HG02973 (cell line): ENCODE data around the gene AIMP2.
"Not testable (repeated sequence)": the region's sequence is repeated elsewhere in the genome, so short reads cannot be mapped to it uniquely, and the experiment has no call there.

Experiments used
- ATAC-seq: cut with Tn5 transposase; IDR thresholded peaks from one replicate; pipeline ENCODE4 v1.9.1; 2021; ENCODE audit warnings: moderate library complexity; ENCODE audit not compliant: unreplicated experiment

The AIMP2 gene

DNA sequence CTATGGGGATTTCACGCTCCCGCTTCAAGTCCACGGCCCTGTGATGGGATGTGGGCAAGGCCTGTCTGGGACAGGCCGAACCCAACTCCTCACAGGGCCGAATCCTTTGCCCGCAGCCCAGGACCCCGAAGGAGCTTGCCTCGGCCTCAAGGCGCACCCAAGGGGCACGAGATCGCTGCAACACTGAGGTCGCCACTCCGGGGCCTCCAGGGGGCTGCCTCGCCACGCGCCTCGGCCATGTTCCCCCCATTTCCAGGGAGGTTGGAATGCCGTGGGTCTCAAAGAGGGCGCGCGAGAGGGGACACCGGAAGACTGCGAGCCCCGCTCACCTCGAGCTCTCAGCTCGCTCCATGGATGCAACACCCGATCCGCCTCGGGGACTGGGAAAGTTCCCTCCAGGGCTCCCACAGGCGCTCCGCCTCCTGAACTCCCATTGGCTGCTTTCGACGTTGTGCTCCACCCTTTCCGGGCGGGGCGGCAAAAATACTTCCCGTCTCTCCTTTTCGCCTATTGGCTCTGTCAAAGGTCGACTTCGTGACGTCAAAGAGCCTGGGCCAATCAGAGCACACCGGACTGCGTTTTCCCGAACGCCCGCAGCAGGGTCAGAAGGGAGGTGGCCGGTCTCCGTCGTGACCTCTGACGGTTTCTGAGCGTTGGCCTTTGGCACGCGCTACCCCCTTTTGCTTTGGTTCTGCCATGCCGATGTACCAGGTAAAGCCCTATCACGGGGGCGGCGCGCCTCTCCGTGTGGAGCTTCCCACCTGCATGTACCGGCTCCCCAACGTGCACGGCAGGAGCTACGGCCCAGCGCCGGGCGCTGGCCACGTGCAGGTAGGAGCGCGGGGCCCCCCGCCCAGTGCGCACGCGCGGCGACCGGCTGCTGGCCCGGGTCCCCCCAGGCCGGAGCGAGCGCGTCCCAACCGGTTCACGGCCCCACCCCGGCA lies at the start of gene AIMP2, which contains the start of gene PMS2:
Gene AIMP2, plus strand, starts transcription at position 605 of the 944 bp plus-strand sequence. Its CDS starts 92 bp downstream, at position 697.
Gene PMS2, minus strand, starts transcription at position 382 of the 944 bp plus-strand sequence. Its CDS starts 30 bp downstream, at position 352.
- ATAC-seq: peak; percentile 93

DNA sequence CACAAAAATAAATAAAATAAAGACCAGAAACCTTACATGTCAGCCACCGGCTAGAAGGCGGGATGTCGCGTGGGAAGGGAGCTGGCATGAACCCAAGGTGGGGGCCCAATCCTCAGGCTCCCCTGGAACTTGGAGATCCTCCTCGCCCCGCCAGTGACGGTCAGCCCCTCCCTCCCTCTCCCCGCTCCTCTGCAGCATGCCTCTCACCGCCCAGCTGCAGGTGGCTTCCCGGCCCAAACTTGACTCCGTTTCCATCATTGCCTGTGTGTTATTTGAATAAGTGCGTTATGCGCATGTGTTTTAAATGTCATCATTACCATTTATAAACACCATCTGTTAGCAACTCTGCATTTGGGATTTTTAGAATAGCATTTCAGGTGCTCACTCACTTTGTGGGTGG lies 45.9 kb upstream of the AIMP2 start:
- not testable (repeated sequence) for ATAC-seq

- not testable (repeated sequence) for ATAC-seq
Measured at GRCh38 chr7:5963810-5964209, 45.3 kb upstream of the AIMP2 start.

GRCh38 chr7:5970347-5970911 lies 38.6 kb upstream of the AIMP2 start, which contains the start of gene RSPH10B:
TSS of gene RSPH10B (minus strand) at chr7:5970689. CDS start at chr7:5967116, 3,573 bp downstream.
- not testable (repeated sequence) for ATAC-seq

GRCh38 chr7:5973580-5973979 lies 35.5 kb upstream of the AIMP2 start:
- not testable (repeated sequence) for ATAC-seq

- ATAC-seq: not testable (repeated sequence)
Measured at GRCh38 chr7:5979680-5980314, 29.3 kb upstream of the AIMP2 start.

- not testable (repeated sequence) for ATAC-seq
Measured at GRCh38 chr7:5987061-5987460, 22.0 kb upstream of the AIMP2 start.

DNA sequence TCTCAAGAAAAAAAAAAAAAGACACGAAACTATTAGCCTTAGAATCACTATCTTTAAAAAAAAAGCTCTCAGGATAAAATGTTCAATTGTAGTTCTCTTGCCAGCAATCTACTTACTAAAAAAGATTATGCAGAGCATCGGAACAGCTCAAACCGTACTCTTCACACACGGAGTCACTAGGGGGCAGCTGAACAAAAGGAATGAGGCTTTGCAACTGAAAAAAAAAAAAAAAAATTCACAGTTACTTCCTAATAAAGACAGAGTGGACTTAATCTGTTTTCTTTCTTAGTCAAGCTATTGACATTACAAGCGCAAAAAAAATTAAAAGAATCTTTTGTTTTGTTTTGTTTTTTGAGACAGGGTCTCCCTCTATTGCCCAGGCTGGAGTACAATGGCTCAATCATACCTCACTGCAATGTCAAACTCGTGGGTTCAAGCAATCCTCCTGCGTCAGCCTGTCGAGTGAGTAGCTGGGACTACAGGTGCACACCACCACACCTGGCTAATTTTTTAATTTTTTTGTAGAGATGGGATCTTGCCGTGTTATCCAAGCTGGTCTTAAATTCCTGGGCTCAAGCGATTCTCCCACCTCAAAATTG lies 11.8 kb upstream of the AIMP2 start:
- ATAC-seq: no peak

DNA sequence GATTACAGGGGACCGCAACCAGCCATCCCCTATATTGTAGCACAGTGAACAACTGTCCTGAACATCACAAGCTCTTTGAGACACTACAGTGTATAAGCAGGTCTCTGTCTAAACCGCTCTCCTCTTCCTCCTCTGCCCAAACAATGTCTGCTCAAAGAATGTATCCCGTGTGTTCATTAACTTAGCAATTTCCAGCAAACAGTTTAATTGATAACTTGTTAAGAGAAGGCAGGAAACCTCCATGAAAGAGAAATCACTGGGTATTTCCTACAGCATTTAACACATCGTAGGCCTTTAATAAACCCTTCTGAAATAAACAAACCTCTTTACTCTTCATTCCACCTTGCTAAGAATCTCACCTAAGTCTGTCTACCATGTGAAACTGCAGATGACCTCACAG lies 1.7 kb upstream of the AIMP2 start:
- ATAC-seq: no peak

DNA sequence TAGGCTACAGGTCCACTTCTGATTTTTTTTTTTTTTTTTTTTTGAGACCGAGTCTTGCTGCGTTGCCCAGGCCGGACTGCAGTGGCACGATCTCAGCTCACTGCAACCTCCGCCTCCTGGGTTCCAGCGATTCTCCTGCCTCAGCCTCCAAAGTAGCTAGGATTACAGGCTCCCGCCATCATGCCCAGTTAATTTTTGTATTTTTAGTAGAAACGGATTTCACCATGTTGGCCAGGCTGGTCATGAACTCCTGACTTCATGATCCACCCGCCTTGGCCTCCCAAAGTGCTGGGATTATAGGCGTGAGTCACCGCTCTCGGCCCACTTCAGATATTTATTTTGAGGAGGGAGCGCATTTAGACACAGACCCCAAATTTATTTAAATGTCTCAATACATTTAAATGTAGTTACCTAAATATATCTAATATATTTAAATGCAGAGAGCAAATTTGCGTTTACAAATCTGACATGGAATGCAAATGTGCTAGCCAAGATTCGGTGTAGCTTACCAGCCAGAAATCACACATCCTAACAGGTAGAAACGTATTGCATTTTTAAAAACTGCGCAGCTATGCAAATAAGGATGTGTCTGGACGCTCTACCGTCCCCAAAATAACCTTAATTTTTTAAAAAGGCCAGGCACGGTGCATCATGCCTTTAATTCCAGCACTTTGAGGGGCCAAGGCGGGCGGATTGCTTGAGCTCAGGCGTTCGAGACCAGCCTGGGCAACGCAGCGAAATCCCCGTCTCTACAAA lies 1.1 kb upstream of the AIMP2 start:
- not testable (repeated sequence) for ATAC-seq

DNA sequence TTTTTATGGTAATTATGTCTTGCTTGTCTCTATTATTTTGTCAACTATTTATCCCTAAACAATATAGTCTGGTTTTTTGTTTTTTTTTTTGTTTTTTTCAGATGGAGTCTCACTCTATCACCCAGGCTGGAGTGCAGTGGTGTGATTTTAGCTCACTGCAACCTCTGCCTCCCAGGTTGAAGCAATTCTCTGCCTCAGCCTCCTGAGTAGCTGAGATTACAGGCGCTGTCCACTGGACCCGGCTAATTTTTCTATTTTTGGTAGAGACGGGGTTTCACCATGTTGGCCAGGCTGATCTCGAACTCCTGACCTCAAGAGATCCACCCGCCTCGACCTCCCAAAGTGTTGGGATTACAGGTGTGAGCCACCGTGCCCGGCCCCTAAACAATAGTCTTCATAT lies 1.3 kb downstream of the AIMP2 start:
- not testable (repeated sequence) for ATAC-seq

- ATAC-seq: no peak
Measured at GRCh38 chr7:6011541-6011940, 2.5 kb downstream of the AIMP2 start.

DNA sequence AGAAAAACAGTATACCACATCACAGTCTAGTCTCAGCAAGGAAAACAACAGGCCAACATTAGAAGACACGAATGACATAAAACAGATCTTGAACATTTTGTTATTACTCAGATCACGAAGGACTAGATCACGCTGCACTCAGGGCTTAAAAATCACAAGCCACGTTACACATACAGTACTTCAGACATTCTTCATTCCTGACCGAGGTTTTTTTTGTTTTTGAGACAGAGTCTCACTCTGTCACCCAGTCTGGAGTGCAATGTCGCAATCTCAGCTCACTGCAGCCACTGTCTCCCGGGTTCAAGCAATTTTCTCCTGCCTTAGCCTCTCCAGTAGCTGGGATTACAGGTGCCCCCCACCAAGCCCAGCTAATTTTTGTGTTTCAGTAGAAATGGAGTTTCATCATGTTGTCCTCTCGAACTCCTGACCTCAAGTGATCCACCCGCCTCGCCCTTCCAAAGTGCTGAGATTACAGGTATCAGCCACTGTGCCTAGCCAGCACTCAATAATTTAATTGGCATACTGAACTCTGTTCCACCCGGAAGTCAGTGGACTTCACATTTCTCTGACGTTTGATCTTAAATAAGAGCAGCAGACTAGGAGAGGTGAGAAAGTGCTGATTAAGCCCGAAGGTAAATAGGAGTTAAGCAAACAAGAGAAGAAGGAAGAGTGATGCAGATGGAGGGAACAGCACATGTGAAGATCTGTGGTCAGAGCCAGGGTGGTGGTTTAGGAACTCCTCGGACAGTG lies 3.5 kb downstream of the AIMP2 start:
- ATAC-seq: no peak

DNA sequence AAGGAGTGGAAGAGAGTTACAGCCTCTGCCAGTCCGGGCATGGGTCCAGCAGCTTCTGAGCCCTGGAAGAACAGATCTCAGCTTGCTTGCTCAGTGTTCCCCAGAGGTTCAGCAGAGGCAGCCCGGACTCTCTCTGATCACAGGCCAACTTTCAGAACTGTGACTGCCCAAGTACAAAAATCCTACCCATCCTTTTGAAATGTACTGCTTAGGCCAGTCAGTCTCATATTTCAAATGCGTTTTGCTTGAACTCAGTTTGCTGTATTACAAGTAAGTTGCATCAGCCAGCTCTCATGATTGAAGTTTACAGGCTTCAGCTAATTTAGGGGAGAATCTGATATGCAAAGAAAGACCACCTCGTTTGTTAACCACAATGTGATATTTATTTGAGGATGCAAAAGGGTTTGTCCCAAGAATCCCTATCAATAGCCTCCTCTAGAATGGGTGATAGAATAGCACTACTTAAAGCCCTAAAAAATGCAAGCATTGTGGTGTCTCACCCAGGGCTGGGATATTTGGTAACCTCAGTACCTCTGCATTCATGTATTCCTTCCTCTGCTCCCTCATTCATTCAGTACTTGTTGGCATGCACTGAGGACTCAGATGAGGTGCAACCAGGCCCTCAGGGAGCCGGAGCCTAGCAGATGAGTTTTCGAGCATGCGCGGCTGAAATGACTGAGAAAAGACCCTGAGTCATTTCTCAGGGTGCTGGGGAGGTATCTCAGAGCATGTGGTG lies 7.0 kb downstream of the AIMP2 start:
- ATAC-seq: no peak

DNA sequence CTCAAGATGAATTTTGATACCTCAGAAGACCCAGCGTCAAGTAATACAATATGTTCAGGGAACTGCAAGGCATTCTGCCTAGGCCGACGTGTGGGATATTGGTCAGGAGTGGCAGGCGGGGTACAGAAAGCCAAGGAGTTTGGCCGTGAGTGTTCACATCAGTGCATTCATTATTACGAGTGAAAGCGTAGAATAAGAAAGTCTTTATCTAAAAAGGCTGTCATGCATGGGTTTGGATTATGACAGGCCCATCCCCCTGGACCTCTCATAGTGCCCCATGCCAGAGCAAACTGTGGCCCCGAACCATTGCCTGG lies 7.5 kb downstream of the AIMP2 start:
- ATAC-seq: no peak

- ATAC-seq: no peak
Measured at GRCh38 chr7:6020371-6021286, 11.6 kb downstream of the AIMP2 start.

GRCh38 chr7:6022707-6023106 lies 13.6 kb downstream of the AIMP2 start:
- no peak for ATAC-seq

DNA sequence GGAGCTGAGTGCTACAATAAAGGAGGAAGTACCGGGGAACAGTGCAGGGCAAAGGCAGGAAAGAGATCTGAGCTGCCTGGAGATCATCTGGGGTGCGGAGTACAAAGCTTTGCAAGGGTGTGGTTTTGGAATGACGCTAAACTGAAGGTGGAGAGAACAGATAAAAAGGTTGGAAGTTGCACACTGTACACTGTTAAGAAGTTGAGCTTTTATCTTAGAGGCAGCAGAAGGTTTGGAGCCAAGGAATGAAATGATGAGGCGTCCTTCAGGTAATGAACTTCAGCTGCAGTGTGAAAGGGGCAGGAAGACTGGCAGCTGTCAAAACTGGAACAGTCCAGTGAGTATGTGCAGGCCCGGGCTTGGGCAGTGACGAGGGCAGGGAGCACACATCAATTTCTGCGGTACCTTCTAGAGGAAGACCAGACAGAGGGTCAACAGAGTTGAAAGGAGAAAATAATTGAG lies 14.9 kb downstream of the AIMP2 start:
- no peak for ATAC-seq
